GM18520 (cell line): ENCODE data around the gene FBLIM1.

Experiments
- ATAC-seq: cut with Tn5 transposase; IDR thresholded peaks from one replicate; pipeline ENCODE4 v1.9.1; 2021; ENCODE audit not compliant: unreplicated experiment

FBLIM1 gene

DNA sequence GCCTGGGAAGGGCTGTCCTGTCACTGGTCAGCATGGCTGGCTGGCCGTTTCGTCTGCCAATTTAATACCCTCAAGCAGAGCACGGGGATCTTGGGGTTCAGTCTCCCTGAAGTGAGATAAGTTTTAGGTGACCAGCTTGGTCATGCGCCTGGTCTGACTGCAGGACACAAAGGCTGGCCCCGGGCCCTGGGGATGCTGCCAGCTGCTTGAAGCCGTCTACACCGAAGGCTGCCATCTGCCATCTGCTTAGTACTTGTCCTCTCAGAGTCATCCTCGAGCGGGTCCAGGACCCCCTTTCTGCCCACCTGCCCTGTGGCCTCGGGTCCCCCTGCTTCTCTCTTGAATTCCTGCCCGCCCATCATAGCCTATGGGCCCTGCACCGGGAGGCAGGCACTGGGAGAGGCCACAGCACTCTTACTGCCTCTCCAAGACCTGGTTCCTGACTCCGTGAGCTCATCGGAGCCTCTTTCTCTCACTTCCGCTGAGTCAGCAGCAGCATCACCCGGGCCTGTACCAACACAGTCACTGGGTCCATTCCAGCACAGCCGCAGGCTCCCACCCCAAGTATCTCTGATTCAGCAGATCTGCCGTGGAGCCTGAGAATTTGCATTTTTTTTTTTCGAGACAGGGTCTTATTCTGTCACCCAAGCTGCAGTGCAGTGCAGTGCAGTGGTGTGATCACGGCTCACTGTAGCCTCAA lies 7.0 kb downstream of the FBLIM1 start:
- ATAC-seq, result no peak

DNA sequence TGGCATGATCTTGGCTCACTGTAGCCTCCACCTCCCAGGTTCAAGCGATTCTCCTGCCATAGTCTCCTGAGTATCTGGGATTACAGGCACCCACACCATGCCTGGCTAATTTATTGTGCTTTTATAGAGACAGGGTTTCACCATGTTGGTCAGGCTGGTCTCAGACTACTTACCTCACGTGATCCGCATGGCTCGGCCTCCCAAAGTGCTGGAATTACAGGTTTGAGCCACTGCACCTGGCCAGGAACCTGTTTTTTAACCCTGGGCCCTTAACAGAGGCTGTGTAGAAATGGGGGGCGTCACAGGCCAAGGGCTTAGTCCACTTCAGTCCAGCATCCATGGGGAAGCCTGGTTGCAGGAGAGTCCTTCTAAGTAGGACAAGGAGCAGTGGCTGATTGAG lies 9.3 kb downstream of the FBLIM1 start:
- ATAC-seq, result no peak

DNA sequence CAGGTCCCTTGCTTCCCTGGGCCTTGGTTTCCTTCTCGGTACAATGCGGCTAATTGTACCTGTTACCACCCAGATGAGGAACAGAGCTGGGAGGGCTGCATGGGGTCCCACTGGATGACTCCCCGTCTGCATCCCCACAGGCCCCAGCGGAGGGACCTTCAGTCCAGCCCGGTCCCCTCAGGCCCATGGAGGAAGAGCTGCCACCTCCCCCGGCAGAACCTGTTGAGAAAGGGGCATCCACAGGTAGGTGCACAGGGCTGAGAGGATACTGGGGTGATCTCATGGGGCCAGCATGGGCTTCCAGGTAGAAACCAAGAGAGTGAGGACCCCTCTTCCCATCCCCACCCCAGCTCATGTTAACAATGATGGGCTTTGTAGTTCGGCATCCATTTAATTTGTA lies 9.8 kb downstream of the FBLIM1 start:
- no peak for ATAC-seq

DNA sequence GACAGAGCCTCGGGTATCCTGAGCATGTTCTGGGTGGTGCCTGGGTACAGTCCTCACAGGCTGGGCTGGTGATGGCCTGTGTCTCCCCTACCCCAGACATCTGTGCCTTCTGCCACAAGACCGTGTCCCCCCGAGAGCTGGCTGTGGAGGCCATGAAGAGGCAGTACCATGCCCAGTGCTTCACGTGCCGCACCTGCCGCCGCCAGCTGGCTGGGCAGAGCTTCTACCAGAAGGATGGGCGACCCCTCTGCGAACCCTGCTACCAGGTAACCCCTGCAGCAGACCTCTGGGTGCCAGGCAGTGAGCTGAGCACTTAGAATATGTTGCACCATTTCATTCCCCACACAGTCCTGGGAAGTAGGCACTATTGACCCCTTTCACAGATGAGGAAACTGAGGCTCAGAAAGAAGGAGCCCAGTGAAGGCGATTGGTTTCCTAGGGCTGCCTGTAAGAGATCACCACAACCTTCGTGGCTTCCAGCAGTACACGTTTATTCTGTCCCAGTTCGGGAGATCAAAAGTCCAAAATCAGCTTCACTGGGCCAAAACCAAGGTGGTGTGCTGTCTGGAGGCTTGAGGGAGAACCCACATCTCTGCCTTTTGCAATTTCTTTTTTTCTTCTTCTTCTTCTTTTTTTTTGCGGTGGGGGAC lies 11.8 kb downstream of the FBLIM1 start:
- ATAC-seq, result no peak

DNA sequence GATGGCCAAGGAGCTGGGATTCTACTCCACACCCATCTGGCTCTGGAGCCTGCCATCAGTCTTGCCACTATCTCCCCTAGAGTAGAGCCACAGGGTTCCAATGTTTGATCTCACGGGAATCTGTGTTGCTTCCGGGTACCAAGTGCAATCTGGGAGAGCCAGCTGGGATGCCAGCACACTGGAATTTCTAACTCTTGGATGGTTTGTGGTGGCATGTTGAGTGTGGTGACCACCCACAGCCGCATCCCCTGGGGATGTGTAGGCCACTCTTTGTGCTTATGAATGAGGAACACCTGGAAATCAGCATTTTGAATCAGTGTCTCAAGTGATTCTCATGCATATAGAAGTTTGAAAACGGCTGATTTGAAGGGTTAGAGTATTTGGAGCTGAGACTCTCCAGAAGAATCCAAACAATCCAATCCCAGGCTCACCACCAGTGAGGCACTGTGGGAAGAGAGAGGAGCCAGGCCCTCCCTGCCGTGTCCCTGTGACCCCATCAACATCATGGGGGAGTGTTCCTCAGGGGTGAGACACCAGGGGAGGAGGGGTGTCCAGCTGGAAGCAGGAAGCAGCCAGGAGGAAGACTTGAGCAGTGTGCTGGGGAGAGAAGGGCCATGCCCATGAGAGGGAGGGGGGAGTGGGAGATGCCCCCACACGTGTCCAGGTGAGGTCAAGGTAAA lies 13.4 kb downstream of the FBLIM1 start:
- no peak for ATAC-seq

DNA sequence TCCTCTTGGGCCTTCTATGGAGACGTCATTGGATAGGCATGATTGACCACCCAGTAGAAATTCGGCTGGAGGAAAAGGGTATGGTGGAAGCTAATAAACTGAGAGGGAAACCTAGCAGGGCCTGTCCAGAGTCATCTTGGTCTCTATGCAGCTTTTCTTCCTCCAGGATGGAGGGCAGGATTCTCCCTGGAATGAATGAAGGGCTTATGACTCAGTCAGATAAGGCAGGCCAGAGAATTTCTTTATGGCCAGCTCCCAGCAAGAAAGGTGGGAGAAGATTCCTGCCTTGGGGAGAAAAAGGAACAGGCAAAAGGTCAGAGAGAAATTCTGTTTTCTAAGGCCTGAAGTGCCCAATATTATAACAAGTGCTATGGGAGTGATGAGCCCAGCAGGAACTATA lies 17.1 kb downstream of the FBLIM1 start:
- no peak for ATAC-seq

DNA sequence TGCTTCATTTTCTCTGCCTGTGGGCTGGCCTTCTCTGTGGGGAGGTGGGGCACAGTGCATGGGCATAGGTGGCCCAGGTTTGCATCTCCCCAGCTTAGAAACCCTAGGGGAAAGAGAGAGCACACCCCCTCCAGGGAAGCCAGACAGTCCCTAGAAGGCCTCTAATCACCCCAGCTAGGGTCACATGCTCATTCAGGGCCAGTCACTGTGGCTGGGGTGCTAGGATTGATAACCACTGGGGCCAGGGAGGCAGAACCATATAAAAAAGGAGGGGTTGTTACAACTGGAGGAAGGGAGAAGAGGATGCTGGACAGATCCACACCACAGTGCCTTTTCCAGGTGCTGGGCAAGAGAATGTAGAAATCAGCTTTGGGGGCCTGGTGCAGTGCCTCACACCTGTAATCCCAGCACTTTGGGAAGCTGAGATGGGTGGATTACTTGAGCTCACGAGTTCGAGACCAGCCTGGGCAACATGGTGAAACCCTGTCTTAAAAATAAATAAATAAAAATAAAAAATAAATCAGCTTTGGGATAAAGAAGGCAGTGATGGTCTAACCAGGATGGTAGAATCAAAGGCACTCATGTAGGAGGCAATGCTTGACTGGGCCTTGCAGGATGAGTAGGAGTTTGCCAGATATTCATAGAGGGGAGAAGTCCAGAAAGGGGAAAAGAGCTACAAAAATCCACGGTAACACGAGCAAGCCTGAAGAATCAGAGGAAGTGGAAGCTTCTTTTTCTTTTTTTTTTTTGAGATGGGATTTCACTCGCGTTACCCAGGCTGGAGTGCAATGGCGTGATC lies 19.5 kb downstream of the FBLIM1 start:
- no peak for ATAC-seq

DNA sequence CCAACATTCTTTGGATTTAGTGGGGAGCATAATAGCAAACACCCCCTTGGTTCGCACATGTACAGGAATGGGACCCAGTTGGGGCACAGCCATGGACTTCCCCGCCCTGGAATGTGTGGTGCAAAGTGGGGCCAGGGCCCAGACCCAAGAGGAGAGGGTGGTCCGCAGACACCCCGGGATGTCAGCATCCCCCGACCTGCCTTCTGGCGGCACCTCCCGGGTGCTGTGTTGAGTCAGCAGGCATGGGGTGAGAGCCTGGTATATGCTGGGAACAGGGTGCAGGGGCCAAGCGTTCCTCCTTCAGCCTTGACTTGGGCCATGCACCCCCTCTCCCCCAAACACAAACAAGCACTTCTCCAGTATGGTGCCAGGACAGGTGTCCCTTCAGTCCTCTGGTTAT lies 27.1 kb downstream of the FBLIM1 start:
- no peak for ATAC-seq

DNA sequence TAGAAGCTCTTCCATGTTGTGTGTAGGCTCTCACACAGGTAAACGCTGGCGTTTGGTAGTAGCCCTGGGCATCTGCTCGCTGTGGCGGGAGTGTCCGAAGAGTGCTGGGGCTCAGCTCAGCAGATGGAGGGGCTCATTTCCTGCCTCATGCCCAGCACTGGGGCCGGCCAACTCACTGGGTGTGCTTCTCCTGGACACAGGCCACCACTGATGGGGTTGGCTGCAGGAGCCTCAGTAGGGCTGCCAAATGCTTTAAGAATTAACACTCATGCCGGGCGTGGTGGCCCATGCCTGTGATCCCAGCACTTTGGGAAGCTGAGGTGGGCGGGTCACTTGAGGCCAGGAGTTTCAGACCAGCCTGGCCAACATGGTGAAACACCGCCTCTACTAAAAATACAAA lies 28.0 kb downstream of the FBLIM1 start:
- ATAC-seq, result no peak

DNA sequence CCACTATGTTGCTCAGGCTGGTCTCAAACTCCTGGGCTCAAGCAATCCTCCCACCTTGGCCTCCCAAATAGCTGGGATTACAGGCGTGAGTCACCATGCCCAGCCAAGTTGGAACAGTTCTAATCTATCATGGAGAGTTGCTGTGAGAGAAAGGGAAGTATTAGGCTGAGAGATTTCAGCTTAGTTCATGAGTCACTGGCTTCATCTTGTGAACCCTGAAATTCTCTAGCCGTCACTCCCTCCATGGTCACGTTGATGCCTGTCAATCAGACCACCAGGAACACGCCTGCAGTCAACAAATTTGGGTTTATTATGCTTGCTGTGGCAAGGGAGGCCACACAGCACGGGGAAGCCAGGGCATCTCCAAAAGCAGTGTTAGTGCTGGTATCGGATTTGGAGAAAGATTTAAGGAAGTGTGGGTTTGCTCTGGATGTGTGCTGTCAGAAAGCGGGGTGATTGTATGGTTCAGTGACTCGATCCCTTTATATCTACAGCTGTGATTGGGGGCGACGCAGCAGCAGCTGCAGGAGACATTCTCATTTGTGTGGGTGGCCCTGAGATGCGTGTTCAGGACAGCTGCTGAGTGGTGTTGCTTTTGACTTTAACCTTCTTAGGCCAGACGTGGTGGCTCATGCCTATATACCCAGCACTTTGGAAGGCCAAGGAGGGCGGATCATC lies 30.2 kb downstream of the FBLIM1 start:
- ATAC-seq, result no peak

DNA sequence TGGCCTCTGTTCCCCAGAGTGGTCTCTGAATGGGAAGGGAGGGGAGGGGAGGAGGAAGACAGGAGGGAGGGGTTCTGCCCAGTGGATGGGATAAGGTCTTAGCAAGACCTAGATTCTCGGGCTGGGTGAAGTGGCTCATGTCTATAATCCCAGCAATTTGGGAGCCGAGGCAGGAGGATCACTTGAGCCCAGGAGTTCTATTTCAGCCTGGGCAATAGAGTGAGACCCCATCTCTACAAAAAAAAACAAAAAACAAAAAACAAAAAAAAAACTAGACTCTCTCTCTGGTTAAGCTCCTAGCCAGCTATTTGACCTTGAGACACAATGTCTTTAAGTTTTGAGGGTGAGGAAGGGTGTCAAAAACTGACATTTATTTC lies 37.5 kb downstream of the FBLIM1 start:
- no peak for ATAC-seq

DNA sequence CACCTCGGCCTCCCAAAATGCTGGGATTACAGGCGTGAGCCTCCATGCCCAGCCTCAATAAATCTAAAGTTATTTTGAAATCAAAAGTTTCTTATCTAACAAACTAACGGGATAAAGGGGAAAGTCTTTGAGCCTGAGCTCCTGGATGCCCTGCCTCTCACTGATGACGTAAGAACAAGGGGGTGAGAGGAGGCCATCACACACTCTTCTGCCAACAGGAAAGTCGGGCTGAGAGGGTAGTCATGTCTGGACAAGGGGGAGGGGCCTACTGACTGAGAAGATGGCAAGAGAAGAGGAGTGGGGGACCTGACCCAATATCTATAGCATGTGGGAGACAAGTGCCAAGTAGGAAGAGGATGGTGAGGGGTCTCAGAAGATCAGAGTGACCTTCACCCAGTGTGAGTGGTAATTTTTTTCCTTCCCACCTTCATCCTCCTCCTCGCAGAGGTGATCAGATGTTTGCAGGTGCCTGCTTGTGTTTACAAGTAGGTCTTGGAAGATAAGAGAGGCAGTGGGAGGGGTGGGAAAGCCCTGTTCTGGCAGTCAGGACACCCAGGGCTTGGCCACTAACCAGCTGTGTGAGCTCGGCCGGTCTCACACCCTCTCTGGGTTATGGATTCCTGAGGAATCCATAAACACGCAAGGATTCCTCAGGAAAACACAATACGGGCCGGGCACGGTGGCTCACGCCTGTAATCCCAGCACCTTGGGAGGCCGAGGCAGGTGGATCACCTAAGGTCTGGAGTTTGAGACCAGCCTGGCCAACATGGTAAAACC lies 39.2 kb downstream of the FBLIM1 start:
- no peak for ATAC-seq

DNA sequence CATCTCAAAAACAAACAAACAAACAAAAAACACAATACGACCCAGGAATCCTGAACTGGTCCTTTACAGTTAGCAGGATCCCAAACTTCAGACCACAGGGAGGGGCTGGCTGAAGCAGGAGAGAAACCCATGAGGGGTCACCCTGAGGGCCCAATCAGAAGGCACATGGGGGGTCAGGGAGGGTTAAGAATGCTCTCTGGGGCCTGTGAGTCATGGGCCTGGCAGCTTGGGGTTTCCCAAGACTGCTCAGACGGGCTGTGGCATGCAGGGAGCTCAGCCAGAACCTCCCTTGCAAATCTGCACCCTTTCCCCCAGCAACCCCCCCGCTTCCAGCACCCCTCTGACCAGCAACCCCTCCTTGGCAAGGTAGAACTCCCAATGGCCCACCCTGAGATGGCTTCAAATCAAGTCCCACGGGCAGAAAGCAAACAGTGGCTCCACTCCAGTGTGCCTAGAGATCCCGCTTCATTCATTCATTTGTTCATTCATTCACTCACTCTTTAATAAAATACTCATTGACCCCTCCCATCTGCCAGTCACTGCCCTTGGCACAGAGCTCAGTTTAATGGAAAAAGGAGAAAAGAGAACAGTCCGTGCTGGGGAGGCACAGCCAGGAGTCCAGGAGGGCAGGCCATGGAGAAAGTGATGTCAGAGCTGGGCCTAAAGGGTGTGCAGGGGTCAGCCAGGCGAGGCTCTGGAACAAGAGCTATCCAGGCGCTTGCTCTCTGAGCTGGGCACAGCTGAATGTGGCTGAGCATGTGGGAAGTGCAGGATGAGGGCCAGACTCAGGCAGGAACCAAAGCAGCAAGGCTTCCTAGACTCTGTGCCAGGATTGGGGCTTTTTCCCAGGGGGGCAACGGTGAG lies 40.6 kb downstream of the FBLIM1 start:
- ATAC-seq, result no peak

DNA sequence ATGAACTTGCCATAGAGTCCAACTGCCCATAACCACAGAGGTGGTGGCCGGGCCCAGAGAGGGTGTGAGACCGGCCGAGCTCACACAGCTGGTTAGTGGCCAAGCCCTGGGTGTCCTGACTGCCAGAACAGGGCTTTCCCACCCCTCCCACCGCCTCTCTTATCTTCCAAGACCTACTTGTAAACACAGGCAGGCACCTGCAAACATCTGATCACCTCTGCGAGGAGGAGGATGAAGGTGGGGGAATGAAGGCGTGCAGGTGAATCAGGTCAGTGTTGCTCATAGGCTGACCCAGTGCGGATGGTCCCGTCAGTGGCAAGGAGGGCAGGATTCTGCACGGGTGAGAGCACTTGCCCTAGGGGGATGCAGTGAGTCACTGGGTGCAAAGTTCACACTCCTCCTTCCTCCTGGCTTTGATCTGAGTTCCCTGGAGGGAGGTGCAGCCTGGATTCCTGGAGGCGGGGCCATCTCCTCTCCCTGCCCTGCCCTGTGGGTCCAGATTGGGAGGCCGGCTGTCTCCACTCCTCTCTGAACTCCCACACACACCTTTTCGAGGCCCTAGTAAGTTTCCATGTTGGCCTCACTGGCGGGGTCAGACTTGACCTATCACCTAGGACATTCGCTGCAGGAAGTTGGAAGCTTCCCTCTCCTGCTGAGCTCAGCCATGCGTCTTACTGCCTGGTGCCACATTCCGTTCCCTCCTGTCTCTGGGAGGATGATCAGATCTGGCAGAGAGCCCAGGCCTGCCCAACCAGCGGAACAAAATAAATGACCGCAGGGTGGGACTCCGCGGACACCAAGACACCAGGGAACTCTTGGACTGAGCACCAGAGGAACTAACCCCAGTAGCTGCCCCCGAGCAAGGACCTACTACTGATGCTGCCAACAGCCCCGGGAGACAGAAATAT lies 41.6 kb downstream of the FBLIM1 start:
- ATAC-seq, result no peak

DNA sequence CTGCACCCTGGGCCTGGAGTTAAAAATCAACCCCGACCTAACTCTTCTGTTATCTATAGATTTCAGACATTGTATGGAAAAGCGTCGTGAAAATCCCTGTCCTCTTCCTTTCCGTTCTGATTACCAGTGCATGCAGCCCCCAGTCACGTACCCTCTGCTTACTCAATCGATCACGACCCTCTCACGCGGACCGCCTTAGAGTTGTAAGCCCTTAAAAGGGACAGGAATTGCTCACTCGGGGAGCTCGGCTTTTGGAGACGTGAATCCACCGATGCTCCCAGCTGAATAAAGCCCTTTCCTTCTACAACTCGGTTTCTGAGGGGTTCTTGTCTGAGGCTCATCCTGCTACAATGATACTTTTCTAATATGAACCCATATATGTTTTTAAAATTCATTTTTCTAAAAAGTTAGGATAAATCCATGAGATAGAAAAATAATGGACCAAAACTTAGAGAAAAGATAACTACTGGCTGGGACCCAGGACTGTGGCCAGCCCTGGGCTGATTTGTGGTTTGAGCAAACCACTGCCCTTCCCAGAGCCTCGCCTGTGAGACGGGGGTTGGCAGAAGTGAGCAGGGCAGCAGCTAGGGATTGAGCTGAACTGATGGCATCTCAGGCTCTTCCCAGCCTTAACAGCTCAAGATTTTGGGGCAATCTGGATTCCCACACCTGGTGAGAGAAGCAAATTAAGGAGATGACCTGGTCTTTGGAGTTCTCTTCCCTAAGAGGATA lies 43.8 kb downstream of the FBLIM1 start:
- no peak for ATAC-seq

DNA sequence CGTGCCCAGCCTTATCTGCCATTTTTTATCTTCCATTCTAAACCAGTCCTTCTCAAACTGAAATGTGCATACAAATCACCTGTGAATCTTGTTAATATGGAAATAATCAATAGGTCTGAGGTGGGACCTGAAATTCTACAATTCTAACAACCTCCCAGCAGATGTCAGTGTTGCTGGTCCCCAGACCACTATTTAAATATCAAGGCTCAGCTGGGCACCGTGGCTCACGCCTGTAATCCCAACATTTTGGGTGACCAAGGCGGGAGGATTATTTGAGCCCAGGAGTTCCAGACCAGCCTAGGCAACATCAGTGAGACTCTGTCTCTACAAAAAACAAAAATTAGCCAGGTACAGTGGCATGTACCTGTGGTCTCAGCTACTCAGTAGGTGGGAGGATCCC lies 44.8 kb downstream of the FBLIM1 start:
- no peak for ATAC-seq

DNA sequence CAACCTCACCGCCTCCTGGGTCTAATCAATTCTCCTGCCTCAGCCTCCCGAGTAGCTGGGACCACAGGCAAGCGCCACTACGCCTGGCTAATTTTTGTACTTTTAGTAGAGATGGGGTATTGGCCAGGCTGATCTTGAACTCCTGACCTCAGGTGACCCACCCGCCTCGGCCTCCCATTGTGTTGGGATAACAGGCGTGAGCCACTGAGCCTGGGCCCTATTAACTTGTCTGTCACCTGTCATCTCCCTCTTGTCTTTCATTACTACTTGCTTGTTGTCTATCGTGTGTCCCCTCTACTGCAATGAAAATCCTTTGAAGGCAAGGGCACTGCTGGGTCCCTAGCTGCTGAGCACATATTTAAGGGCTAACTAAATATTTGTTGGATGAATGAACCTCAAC lies 45.5 kb downstream of the FBLIM1 start:
- no peak for ATAC-seq

DNA sequence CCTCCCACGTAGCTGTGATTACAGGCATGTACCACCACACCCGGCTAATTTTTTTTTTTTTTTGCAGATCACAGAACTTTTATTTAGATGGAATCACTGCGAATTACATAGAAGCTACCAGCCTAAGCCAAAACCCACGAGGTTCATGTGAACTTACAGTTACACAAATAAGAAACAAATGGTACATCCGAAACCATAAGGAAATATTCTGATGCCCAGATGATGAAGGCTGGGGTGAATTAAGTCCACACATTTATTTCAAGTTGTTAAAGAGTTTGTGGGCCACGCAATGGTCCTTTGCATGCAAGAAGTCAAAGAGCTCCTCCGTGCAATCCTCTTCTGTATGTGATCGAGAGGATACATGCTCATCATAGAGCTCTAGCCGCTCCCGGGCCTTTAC lies 48.5 kb downstream of the FBLIM1 start:
- no peak for ATAC-seq
